22Rv1 (cell line): ENCODE data around the gene LNX2.

Source experiments
- CTCF ChIP-seq: fragments of 450-650 bp; IDR thresholded peaks from 2 replicates; pipeline ENCODE4 v1.5.1; 2017; ENCODE audit warnings: mild to moderate bottlenecking
- ZFX ChIP-seq: fragments of 450-650 bp; IDR thresholded peaks from 2 replicates; pipeline ENCODE4 v1.6.1; 2017; ENCODE audit warnings: antibody characterized with exemption, borderline replicate concordance

- TF ChIP-seq CTCF = no peak
- TF ChIP-seq ZFX = no peak
Measured at GRCh38 chr13:27500806-27501534, 119.4 kb downstream of the LNX2 start.
